Neural cell (in vitro differentiated cells): ENCODE measurements around the gene NAA35.

ENCODE experiments used
- EP300 ChIP-seq: fragments of 450-650 bp; conservative IDR thresholded peaks from 2 replicates; pipeline ENCODE4 v1.6.1; 2014; ENCODE audit warnings: antibody characterized with exemption, mild to moderate bottlenecking, moderate library complexity; ENCODE audit not compliant: poor library complexity, severe bottlenecking
- EZH2 ChIP-seq: fragments of 200-600, 300-800 bp; shearing (Covaris generic), sonication (generic); IDR thresholded peaks from 2 replicates; pipeline ENCODE4 v1.6.1; 2014; ENCODE audit warnings: antibody characterized with exemption, low read length, borderline replicate concordance, mild to moderate bottlenecking; ENCODE audit not compliant: insufficient read depth, poor library complexity, severe bottlenecking
- MXI1 ChIP-seq: fragments of 450-650 bp; conservative IDR thresholded peaks from 2 replicates; pipeline ENCODE4 v1.6.1; 2014; ENCODE audit warnings: antibody characterized with exemption, mild to moderate bottlenecking; ENCODE audit not compliant: poor library complexity, severe bottlenecking
- RAD21 ChIP-seq: fragments of 450-650 bp; conservative IDR thresholded peaks from 2 replicates; pipeline ENCODE4 v1.6.1; 2014; ENCODE audit warnings: antibody characterized with exemption, mild to moderate bottlenecking, moderate library complexity
- TF ChIP-seq, protein P1 (sequence below): fragments of 450-650 bp; IDR thresholded peaks from 2 replicates; pipeline ENCODE4 v1.5.1; 2014; ENCODE audit warnings: antibody characterized with exemption, mild to moderate bottlenecking, moderate library complexity; ENCODE audit not compliant: poor library complexity, severe bottlenecking
- TF ChIP-seq, protein P2 (sequence below): IDR thresholded peaks from 2 replicates; pipeline ENCODE4 v1.6.1; 2012; ENCODE audit warnings: borderline replicate concordance

DNA sequence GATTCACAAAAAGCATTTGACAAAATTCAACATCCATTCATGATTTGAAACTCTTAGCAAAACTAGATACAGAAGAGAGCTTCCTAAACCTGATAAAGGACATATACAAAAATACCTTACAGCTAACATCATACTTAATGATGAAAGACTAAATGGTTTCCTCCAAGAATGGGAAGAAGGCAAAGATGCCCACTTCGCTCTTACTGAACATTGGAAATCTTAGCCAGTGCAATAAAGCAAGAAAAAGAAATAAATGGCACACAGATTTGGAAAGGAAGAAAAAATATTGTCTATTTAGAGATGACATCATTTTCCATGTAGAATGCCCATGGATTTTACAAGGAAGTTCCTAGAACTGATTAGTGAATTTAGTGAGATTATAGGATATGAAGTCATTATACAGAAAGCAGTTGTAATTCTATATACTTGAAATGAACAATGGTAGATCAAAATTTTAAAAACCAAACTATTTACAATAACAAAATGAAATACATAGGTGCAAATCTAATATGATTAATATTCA lies 64.4 kb downstream of the NAA35 start:
- TF ChIP-seq EZH2: no peak
- TF ChIP-seq, protein P1, sequence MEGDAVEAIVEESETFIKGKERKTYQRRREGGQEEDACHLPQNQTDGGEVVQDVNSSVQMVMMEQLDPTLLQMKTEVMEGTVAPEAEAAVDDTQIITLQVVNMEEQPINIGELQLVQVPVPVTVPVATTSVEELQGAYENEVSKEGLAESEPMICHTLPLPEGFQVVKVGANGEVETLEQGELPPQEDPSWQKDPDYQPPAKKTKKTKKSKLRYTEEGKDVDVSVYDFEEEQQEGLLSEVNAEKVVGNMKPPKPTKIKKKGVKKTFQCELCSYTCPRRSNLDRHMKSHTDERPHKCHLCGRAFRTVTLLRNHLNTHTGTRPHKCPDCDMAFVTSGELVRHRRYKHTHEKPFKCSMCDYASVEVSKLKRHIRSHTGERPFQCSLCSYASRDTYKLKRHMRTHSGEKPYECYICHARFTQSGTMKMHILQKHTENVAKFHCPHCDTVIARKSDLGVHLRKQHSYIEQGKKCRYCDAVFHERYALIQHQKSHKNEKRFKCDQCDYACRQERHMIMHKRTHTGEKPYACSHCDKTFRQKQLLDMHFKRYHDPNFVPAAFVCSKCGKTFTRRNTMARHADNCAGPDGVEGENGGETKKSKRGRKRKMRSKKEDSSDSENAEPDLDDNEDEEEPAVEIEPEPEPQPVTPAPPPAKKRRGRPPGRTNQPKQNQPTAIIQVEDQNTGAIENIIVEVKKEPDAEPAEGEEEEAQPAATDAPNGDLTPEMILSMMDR: no peak
- TF ChIP-seq EP300: no peak
- no peak for TF ChIP-seq RAD21
- TF ChIP-seq, protein P2, sequence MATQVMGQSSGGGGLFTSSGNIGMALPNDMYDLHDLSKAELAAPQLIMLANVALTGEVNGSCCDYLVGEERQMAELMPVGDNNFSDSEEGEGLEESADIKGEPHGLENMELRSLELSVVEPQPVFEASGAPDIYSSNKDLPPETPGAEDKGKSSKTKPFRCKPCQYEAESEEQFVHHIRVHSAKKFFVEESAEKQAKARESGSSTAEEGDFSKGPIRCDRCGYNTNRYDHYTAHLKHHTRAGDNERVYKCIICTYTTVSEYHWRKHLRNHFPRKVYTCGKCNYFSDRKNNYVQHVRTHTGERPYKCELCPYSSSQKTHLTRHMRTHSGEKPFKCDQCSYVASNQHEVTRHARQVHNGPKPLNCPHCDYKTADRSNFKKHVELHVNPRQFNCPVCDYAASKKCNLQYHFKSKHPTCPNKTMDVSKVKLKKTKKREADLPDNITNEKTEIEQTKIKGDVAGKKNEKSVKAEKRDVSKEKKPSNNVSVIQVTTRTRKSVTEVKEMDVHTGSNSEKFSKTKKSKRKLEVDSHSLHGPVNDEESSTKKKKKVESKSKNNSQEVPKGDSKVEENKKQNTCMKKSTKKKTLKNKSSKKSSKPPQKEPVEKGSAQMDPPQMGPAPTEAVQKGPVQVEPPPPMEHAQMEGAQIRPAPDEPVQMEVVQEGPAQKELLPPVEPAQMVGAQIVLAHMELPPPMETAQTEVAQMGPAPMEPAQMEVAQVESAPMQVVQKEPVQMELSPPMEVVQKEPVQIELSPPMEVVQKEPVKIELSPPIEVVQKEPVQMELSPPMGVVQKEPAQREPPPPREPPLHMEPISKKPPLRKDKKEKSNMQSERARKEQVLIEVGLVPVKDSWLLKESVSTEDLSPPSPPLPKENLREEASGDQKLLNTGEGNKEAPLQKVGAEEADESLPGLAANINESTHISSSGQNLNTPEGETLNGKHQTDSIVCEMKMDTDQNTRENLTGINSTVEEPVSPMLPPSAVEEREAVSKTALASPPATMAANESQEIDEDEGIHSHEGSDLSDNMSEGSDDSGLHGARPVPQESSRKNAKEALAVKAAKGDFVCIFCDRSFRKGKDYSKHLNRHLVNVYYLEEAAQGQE: no peak
- no peak for TF ChIP-seq MXI1
